Fibroblast of skin of left quadriceps (primary cell): Measurements from ENCODE around the gene PLAAT3.
"Not testable (repeated sequence)": the region's sequence is repeated elsewhere in the genome, so short reads cannot be mapped to it uniquely, and the experiment has no call there.

ENCODE experiments used
- DNase-seq, 2 experiments: peaks; one replicate each; pipeline ENCODE4 v3.0.0-alpha.2; 2013; ENCODE audit warnings: low read depth in 2 of 2

The PLAAT3 gene

GRCh38 chr11:63609536-63609935, 4.7 kb downstream of the PLAAT3 start:
- DNase-seq, result no peak

DNA sequence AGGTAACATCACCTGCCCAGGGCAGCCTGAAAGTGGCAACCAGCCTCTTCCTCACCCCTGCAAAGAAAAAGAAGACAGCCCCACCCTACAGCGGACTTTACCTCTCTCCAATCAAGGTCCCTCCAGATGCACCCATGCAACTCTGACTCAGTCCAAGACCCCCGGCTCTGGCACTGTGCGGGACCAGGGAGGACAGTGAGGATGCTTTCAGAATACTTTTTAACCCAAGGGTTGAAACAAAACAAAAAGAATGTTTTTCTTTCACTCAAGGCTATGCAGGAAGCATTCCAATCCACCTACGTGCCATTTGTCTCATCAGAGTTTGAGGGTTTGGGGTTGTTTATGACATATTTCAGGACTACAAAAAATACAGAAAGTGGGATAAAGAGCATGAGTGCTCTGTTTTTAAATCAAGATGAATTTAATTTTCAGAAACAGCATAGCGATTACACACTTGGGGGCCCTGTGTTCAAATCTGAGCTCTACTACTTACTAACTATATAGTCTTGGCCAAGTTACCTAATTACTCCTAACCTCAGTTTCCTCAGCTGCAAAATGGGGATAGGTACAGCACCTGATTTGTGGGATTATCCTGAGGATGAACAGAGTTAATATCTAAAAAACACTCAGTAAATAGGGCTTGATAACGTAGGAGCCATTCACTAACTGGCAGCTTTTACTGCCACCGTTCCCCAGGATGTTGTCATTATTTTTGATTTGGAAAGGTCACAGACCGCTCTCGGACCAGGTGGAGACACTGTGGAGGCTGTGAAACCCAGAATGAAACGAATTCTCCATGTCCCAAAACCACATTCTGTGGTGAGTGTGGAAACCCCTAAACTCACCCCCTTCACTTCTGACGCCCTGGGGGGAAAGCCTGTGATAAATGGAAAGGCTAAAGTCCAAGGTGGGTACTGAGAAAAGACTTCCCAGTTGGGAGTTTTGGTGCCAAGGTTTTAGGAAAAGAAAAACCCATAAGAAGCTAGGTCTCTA, 5.6 kb downstream of the PLAAT3 start:
- peak; percentile 30 to 46 for DNase-seq

GRCh38 chr11:63603180-63603518, 11.1 kb downstream of the PLAAT3 start:
- no peak for DNase-seq

- DNase-seq, result peak in 1 of 2 experiments; percentile 5
Measured at GRCh38 chr11:63602290-63603179, 11.7 kb downstream of the PLAAT3 start.

DNA sequence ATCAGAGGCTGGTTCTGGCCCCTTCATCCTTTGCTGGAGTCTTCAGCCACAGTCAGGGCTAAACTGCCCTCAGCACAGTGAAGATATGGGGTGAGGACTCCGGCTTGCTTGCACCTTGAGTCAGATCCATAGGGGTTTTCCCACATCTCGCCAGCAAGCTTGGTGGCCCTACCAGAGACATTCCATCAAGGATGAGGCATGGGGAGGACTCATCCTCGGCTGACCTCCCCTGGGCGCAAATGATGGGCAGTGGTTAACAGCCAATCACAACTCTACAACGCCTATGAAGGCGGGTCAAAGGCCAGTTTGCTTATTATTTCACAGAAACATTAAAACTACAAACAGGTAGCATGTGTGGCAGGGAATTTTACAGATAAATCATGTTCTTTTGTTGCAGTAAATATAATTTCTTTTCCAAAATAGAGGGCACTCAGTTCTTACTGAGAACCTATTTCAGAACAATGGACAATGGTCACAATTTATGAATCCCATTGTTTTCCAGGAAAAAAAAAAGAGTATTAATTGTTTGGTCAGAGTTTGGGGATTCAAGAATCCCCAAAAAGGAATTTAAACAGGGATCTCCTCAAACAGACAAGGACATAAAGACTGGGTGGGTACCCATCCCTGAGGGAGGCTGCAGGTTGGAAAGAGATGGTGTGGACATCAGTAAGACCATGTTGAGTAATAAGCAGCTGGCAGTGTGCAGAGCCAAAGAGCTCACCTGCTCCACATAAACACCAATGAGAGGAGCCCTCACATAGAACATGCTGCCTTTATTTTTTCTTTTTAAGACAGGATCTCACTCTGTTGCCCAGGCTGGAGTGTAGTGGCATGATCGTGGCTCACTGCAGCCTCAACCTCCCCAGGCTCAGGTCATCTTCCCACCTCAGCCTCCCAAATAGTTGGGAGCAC, 14.8 kb downstream of the PLAAT3 start:
- DNase-seq, result peak; percentile 26 to 39

GRCh38 chr11:63598556-63598955, 15.7 kb downstream of the PLAAT3 start:
- no peak for DNase-seq

DNA sequence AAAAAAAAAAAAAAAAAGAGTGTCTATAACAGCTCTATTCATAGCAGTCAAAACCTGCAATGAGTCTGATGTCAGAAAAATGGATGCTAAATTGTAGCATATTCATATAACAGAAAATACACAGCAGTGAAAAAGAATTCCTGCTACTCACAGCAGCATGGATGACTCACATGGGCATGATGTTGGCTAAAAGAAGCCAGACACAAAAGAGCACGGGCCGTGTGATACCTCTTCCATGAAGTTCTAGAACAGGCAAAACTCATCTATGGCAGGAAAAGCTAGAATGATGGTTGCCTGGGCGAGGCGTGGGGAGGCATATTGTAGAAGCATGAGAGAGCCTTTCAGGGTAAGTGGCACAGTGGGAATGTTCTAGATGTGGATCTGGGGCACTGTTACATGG, 18.9 kb downstream of the PLAAT3 start:
- no peak for DNase-seq

- no peak for DNase-seq
Measured at GRCh38 chr11:63592975-63593395, 21.2 kb downstream of the PLAAT3 start.

DNA sequence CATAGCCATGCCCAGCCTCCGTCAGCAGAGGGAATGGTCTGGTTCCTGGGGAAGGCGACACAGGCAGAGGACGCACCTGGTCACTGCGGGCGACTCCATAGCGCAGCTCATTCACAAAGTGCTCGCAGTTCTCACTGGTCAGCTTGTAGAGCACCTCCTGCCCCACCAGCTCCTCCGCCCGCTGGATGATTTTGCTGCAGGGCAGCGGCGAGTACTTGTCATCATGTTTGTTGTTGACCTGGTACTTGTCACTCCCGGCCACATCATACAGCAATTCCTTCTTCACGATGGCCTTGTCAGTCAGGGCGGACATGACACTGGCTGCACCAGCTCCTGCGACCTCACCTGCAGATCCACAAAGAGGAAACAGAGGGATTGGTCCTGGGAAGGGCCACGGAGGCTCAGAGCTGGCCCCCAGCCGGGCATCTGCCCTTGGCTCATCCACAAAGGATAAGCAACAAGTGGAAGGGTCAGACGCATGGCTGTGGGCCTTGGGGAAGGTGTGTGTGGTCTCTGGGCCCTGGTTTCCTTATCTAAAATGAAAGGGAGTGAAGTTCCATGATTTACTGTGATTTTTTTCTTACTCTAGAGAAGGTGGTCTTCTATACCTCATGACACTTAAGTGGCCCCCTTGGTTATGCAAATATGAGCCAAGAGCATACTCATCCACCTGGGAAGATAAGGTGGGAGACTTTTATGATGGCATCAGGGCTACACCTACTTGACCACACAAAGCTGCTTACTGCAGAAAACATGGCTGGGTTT, 24.0 kb downstream of the PLAAT3 start:
- DNase-seq, result no peak

GRCh38 chr11:63589000-63589399, 25.2 kb downstream of the PLAAT3 start:
- no peak for DNase-seq

DNA sequence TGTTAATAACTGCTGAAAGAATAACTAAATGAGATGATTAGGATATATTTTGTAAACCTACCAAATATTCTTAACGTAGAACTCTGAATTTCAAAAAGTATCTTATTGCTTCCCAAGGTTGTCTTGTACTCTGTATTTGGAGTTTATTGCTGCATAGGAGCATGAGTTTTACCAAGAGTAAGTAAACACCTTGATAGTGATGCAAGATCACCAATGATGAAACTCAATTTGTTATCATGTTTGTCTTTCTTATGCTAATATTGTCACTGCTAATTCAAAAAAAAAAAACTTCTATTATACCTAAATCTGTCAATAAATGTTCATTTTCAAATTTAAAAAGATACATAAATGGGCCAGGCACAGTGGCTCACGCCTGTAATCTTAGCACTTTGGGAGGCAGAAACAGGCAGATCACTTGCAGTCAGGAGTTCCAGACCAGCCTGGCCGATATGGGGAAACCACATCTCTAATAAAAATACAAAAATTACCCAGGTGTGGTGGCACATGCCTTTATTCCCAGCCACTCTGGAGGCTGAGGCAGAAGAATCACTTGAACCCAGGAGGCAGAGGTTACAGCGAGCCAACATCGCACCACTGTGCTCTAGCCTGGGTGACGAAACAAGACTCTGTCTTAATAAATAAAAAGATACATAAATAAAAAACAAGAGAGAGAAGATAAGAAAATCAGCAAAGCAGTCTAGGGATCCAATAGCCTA, 27.6 kb downstream of the PLAAT3 start:
- DNase-seq, result no peak

DNA sequence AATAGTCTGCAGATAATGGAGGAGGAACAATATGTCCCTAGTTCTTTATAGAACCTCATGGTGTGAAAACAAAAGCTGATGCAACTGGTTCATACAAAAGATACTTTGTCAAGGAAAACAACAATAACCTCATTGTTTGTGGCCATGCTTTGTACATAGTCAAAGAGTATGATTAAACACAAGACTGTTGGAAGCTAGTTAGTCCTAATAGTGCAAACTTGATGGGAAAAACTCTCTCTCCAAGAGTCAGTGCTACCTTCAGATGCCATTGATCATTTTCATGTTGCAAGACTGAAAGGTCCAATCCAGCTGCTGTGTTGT, 30.9 kb downstream of the PLAAT3 start:
- DNase-seq, result no peak

GRCh38 chr11:63581224-63581623, 33.0 kb downstream of the PLAAT3 start:
- not testable (repeated sequence) for DNase-seq

DNA sequence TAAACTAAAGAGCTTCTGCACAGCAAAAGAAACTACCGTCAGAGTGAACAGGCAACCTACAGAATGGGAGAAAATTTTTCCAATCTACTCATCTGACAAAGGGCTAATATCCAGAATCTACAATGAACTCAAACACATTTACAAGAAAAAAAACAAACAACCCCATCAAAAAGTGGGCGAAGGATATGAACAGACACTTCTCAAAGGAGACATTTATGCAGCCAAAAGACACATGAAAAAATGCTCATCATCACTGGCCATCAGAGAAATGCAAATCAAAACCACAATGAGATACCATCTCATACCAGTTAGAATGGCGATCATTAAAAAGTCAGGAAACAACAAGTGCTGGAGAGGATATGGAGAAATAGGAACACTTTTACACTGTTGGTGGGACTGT, 35.4 kb downstream of the PLAAT3 start:
- not testable (repeated sequence) for DNase-seq

- DNase-seq, result no peak
Measured at GRCh38 chr11:63574856-63575602, 39.2 kb downstream of the PLAAT3 start.

- DNase-seq, result peak in 1 of 2 experiments; percentile 28
Measured at GRCh38 chr11:63573881-63574855, 40.1 kb downstream of the PLAAT3 start.

GRCh38 chr11:63572026-63572688, 42.1 kb downstream of the PLAAT3 start:
- no peak for DNase-seq

DNA sequence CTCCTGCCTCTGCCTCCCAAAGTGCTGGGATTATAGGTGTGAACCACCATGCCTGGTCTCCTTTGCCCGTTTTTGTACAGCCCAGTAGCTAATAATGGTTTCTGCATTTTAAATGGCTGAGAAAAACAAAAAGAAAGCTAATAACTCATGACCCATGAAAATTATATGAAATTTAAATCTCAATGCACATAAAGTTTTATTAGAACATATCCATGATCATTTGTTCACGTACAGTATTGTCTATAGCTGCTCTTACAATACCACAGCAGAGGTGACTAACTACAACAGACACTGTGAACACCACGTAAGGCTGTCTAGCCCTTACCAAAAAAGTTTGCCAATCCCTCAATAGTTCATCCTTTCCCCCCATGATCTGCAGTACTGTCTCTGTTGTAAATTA, 44.7 kb downstream of the PLAAT3 start:
- DNase-seq, result no peak
